GM21576 (cell line): ENCODE data around the gene ERP29.
"Not testable (repeated sequence)": the region's sequence is repeated elsewhere in the genome, so short reads cannot be mapped to it uniquely, and the experiment has no call there.

Source experiments
- ATAC-seq: cut with Tn5 transposase; IDR thresholded peaks from one replicate; pipeline ENCODE4 v1.9.1; 2021; ENCODE audit warnings: mild to moderate bottlenecking, moderate library complexity; ENCODE audit not compliant: unreplicated experiment

The ERP29 gene

GRCh38 chr12:112032292-112032691, 19.1 kb downstream of the ERP29 start:
- no peak for ATAC-seq

GRCh38 chr12:112035219-112035785, 22.1 kb downstream of the ERP29 start:
- no peak for ATAC-seq

- ATAC-seq: not testable (repeated sequence)
These were observed 23.4 kb downstream of the ERP29 start for GRCh38 chr12:112036614-112037013.

GRCh38 chr12:112046003-112046402, 32.8 kb downstream of the ERP29 start:
- no peak for ATAC-seq

- ATAC-seq: no peak
These were observed 36.1 kb downstream of the ERP29 start for GRCh38 chr12:112049351-112049750.

- ATAC-seq: no peak
These were observed 47.9 kb downstream of the ERP29 start for GRCh38 chr12:112061137-112061536.

GRCh38 chr12:112063273-112063672, 50.0 kb downstream of the ERP29 start:
- ATAC-seq: no peak

- no peak for ATAC-seq
These were observed 53.3 kb downstream of the ERP29 start for GRCh38 chr12:112066566-112066965.
